Caco-2 (cell line): ENCODE measurements around the gene KIF16B. TPM values are rescaled to one million over a fixed set of nuclear protein-coding genes. Genes with fewer than 3 reads are reported as not detected.

ENCODE experiments used
- BruUV-seq: library from RNA; stranded (reverse); fragments of 400-500 nt; replicated peaks from 2 replicates; lab custom pipeline; 2021; lab: Mats Ljungman, UMichigan
- CTCF ChIA-PET: fragments of 300-600 bp; sonication (Branson Sonifier 250); formaldehyde crosslinking; loops from one replicate; lab custom pipeline; 2022; ENCODE audit warnings: antibody characterized with exemption; lab: Charles Lee
- POLR2A ChIA-PET: fragments of 300-600 bp; sonication (Branson Sonifier 250); formaldehyde crosslinking; loops from one replicate; lab custom pipeline; 2022; ENCODE audit warnings: antibody characterized with exemption; lab: Charles Lee
- DNase-seq, 2 experiments: peaks; one replicate each; pipeline versions ENCODE4 v3.0.0 to v3.0.0-alpha.2; 2020 to 2022
- H3K27me3 ChIP-seq: replicated peaks from 2 replicates; pipeline ENCODE4 v1.6.0; 2011; ENCODE audit warnings: low read length; ENCODE audit not compliant: control insufficient read depth, insufficient read depth
- H3K36me3 ChIP-seq: 2 replicates; pipeline ENCODE4 v1.5.1; 2011; ENCODE audit warnings: low read length; ENCODE audit not compliant: control insufficient read depth, insufficient read depth
- H3K4me1 ChIP-seq: fragments of 250-450 bp; sonication (Bioruptor Pico); 2 replicates; pipeline ENCODE4 v1.5.1; 2020; ENCODE audit warnings: mild to moderate bottlenecking
- H3K4me3 ChIP-seq: 2 replicates; pipeline ENCODE4 v1.5.1; 2011; ENCODE audit warnings: low read depth, mild to moderate bottlenecking, control low read depth, low read length
- H3K9me3 ChIP-seq: fragments of 250-450 bp; sonication (Bioruptor Pico); 2 replicates; pipeline ENCODE4 v1.5.1; 2020; ENCODE audit warnings: mild to moderate bottlenecking, moderate library complexity
- H3K27ac Mint-ChIP-seq: one replicate; pipeline ENCODE4 v1.8.0; 2022; ENCODE audit warnings: mixed read lengths; ENCODE audit not compliant: unreplicated experiment
- H3K27me3 Mint-ChIP-seq: one replicate; pipeline ENCODE4 v1.8.0; 2022; ENCODE audit warnings: mixed read lengths; ENCODE audit not compliant: insufficient read depth, unreplicated experiment
- H3K36me3 Mint-ChIP-seq: one replicate; pipeline ENCODE4 v1.8.0; 2022; ENCODE audit warnings: mild to moderate bottlenecking, mixed read lengths; ENCODE audit not compliant: insufficient read depth, unreplicated experiment
- H3K4me1 Mint-ChIP-seq: one replicate; pipeline ENCODE4 v1.8.0; 2022; ENCODE audit warnings: low read depth, mixed read lengths; ENCODE audit not compliant: unreplicated experiment
- H3K4me3 Mint-ChIP-seq: one replicate; pipeline ENCODE4 v1.8.0; 2022; ENCODE audit warnings: mild to moderate bottlenecking, moderate library complexity, mixed read lengths; ENCODE audit not compliant: unreplicated experiment
- H3K9me3 Mint-ChIP-seq: one replicate; pipeline ENCODE4 v1.8.0; 2022; ENCODE audit warnings: mixed read lengths; ENCODE audit not compliant: unreplicated experiment
- CTCF ChIP-seq, 2 experiments: fragments of 200-600 bp in 1 of 2; IDR thresholded peaks; 1 replicate in 1 of 2; 2 replicates in 1 of 2; pipeline versions ENCODE4 v1.5.1 to v1.8.0; 2011 to 2022; ENCODE audit warnings: antibody characterized with exemption in 1 of 2, control low read depth in 1 of 2, inconsistent platforms in 1 of 2, low read depth in 1 of 2, low read length in 1 of 2, mild to moderate bottlenecking in 1 of 2, moderate library complexity in 1 of 2; ENCODE audit not compliant: insufficient read depth in 1 of 2, severe bottlenecking in 1 of 2, unreplicated experiment in 1 of 2
- intact Hi-C: fragments of 100-400 bp; cut with micrococcal nuclease; formaldehyde crosslinking; loops from one replicate; pipeline ENCODE4 v1.10.0; 2022; ENCODE audit not compliant: unreplicated experiment
- total RNA-seq: library from RNA; stranded (reverse); gene quantifications from 2 replicates; pipeline ENCODE4 v1.2.3, GENCODE V29; 2022

Gene KIF16B
- total RNA-seq, 1 experiment from 2014 or later, result 11.3 TPM

- BruUV-seq, result no TSS peak
Observed at GRCh38 chr20:16485401-16485800, 87.8 kb downstream of the KIF16B start.

GRCh38 chr20:16483024-16483423 is 90.2 kb downstream of the KIF16B start:
- CTCF ChIA-PET, result no interaction called here
- Mint-ChIP-seq H3K27me3 (no peaks in the 10 kb centered on the region), H3K27ac (no peak overlapping the region), H3K9me3 (no peaks in the 10 kb centered on the region), H3K36me3 (no peaks in the 10 kb centered on the region), H3K4me1 (peaks cover 7% of the 10 kb centered on the region), H3K4me3 (no peak overlapping the region)
- Histone ChIP-seq H3K27me3 (no peaks in the 10 kb centered on the region), H3K4me3 (no peak overlapping the region), H3K9me3 (no peaks in the 10 kb centered on the region), H3K4me1 (peaks cover 12% of the 10 kb centered on the region), H3K36me3 (no peaks in the 10 kb centered on the region)
- no TSS peak for BruUV-seq
- intact Hi-C loops, result no loop called here
- POLR2A ChIA-PET, result no interaction called here
- DNase-seq, result no peak
- TF ChIP-seq CTCF (IDR thresholded peaks at IDR 0.05; ENCODE audit: insufficient read depth in 1 of 2, low read depth in 1 of 2, low read length in 1 of 2, severe bottlenecking in 1 of 2, unreplicated experiment in 1 of 2), result no peak

More at GRCh38 chr20:16485401-16485800, 87.8 kb downstream of the KIF16B start:
- DNase-seq, result no peak
- intact Hi-C loops, result no loop called here
- POLR2A ChIA-PET, result no interaction called here
- CTCF ChIA-PET, result no interaction called here
- no peaks in the 10 kb centered on the region for H3K9me3 ChIP-seq
- H3K36me3 ChIP-seq, result no peaks in the 10 kb centered on the region
- H3K4me1 ChIP-seq, result no peaks in the 10 kb centered on the region
- no peak overlapping the region for H3K4me3 Mint-ChIP-seq
- TF ChIP-seq CTCF (IDR thresholded peaks at IDR 0.05; ENCODE audit: insufficient read depth in 1 of 2, low read depth in 1 of 2, low read length in 1 of 2, severe bottlenecking in 1 of 2, unreplicated experiment in 1 of 2), result no peak
- no peaks in the 10 kb centered on the region for H3K36me3 Mint-ChIP-seq
- no peak overlapping the region for H3K27ac Mint-ChIP-seq
- no peaks in the 10 kb centered on the region for H3K27me3 ChIP-seq
- no peak overlapping the region for H3K4me3 ChIP-seq
- H3K4me1 Mint-ChIP-seq, result no peaks in the 10 kb centered on the region
- no peaks in the 10 kb centered on the region for H3K9me3 Mint-ChIP-seq
- H3K27me3 Mint-ChIP-seq, result no peaks in the 10 kb centered on the region

- BruUV-seq, result no TSS peak
- peaks cover 22% of the 10 kb centered on the region for H3K4me1 ChIP-seq
- no peaks in the 10 kb centered on the region for H3K36me3 ChIP-seq
- no peak for DNase-seq
- peaks cover 17% of the 10 kb centered on the region for H3K4me1 Mint-ChIP-seq
- H3K9me3 ChIP-seq, result no peaks in the 10 kb centered on the region
- H3K27me3 Mint-ChIP-seq, result no peaks in the 10 kb centered on the region
- no peak for TF ChIP-seq CTCF (IDR thresholded peaks at IDR 0.05; ENCODE audit: insufficient read depth in 1 of 2, low read depth in 1 of 2, low read length in 1 of 2, severe bottlenecking in 1 of 2, unreplicated experiment in 1 of 2)
- no peak overlapping the region for H3K4me3 Mint-ChIP-seq
- H3K9me3 Mint-ChIP-seq, result no peaks in the 10 kb centered on the region
- ChIA-PET CTCF (no interaction called here), POLR2A (no interaction called here)
- H3K27ac Mint-ChIP-seq, result no peak overlapping the region
- intact Hi-C loops, result no loop called here
- no peak overlapping the region for H3K4me3 ChIP-seq
- peaks cover 7% of the 10 kb centered on the region for H3K36me3 Mint-ChIP-seq
- H3K27me3 ChIP-seq, result no peaks in the 10 kb centered on the region
Observed at GRCh38 chr20:16481977-16482376, 91.3 kb downstream of the KIF16B start.
